DND-41 (cell line): ENCODE results near the gene CPNE5.

ENCODE experiments used
- ATAC-seq: fragments of 200-7000 bp; cut with Tn5 transposase; 3 replicates; pipeline ENCODE4 v1.9.1; 2021; ENCODE audit warnings: low read depth; ENCODE audit not compliant: insufficient read depth
- DNase-seq: peaks from one replicate; pipeline ENCODE4 v3.0.0-alpha.2; 2020
- H2AFZ ChIP-seq: 2 replicates; pipeline ENCODE4 v1.6.0; 2012; ENCODE audit warnings: low read depth, low read length
- H3K27ac ChIP-seq: 2 replicates; pipeline ENCODE4 v1.5.1; 2012; ENCODE audit warnings: low read length, inconsistent platforms
- H3K27me3 ChIP-seq: fragments of 200-600 bp; sonication (generic); 2 replicates; pipeline ENCODE4 v1.6.0; 2012; ENCODE audit warnings: low read length, mild to moderate bottlenecking, inconsistent platforms; ENCODE audit not compliant: insufficient read depth, poor library complexity
- H3K36me3 ChIP-seq: 2 replicates; pipeline ENCODE4 v1.5.1; 2012; ENCODE audit warnings: low read length, inconsistent platforms; ENCODE audit not compliant: insufficient read depth
- H3K4me1 ChIP-seq: 2 replicates; pipeline ENCODE4 v1.5.1; 2012; ENCODE audit warnings: mild to moderate bottlenecking, low read length; ENCODE audit not compliant: insufficient read depth
- H3K4me2 ChIP-seq: 2 replicates; pipeline ENCODE4 v1.6.0; 2012; ENCODE audit warnings: mild to moderate bottlenecking, moderate library complexity, low read length, inconsistent platforms; ENCODE audit not compliant: insufficient read depth
- H3K4me3 ChIP-seq, 2 experiments: fragments of 200-600 bp in 1 of 2; shearing (Covaris generic) in 1 of 2; 2 replicates each; pipeline ENCODE4 v1.5.1; 2012 to 2016; ENCODE audit warnings: inconsistent platforms in 2 of 2, low read length in 2 of 2, mild to moderate bottlenecking in 2 of 2, low read depth in 1 of 2, moderate library complexity in 1 of 2
- H3K79me2 ChIP-seq: 2 replicates; pipeline ENCODE4 v1.6.0; 2012; ENCODE audit warnings: low read length, inconsistent platforms; ENCODE audit not compliant: insufficient read depth
- H3K9ac ChIP-seq: 2 replicates; pipeline ENCODE4 v1.6.0; 2012; ENCODE audit warnings: low read depth, mild to moderate bottlenecking, inconsistent platforms, low read length, moderate library complexity
- H3K9me3 ChIP-seq: 2 replicates; pipeline ENCODE4 v1.5.1; 2012; ENCODE audit warnings: low read length, moderate library complexity, mild to moderate bottlenecking, inconsistent platforms; ENCODE audit not compliant: insufficient read depth, severe bottlenecking
- H4K20me1 ChIP-seq: 2 replicates; pipeline ENCODE4 v1.6.0; 2012; ENCODE audit warnings: low read length; ENCODE audit not compliant: insufficient read depth
- CTCF ChIP-seq: IDR thresholded peaks from 2 replicates; pipeline ENCODE4 v1.5.1; 2012; ENCODE audit warnings: borderline replicate concordance, low read length, moderate library complexity, mild to moderate bottlenecking; ENCODE audit not compliant: poor library complexity, severe bottlenecking; ENCODE audit errors: extremely low read depth
- EZH2 ChIP-seq: IDR thresholded peaks from 3 replicates; pipeline ENCODE4 v1.6.1; 2012; ENCODE audit warnings: borderline replicate concordance, low read depth, mild to moderate bottlenecking, moderate library complexity, low read length, inconsistent platforms; ENCODE audit not compliant: severe bottlenecking

Gene CPNE5

GRCh38 chr6:36701401-36701991 lies 137.7 kb downstream of the CPNE5 start:
- no peak overlapping the region for H3K4me2 ChIP-seq
- no peaks in the 10 kb centered on the region for H3K36me3 ChIP-seq
- no peak overlapping the region for H3K9ac ChIP-seq
- DNase-seq (no peak), ATAC-seq (peak; percentile 57)
- no peak overlapping the region for H2AFZ ChIP-seq
- TF ChIP-seq EZH2 (no peak), CTCF (no peak)
- no peaks in the 10 kb centered on the region for H4K20me1 ChIP-seq
- no peaks in the 10 kb centered on the region for H3K79me2 ChIP-seq
- H3K9me3 ChIP-seq: no peaks in the 10 kb centered on the region
- no peak overlapping the region for H3K27ac ChIP-seq
- H3K4me1 ChIP-seq: no peaks in the 10 kb centered on the region
- no peak overlapping the region for H3K4me3 ChIP-seq
- no peaks in the 10 kb centered on the region for H3K27me3 ChIP-seq

DNA sequence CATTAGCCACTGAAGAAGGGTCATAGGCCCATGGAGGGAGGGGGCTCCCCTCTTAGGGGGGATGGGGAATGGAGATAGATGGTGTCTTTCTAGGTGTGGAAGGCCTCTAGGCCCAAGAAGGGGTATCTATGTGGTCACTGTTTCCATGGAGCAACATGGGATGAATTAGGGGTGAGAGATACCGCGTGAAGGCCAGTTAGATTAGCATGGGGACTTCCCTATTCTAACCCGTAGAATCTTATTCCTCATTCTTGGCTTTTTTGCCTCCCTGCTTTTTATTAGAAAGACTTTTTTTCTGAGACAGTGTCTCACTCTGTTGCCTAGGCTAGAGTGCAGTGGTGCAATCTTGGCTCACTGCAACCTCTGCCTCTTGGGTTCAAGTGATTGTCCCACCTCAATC lies 138.4 kb downstream of the CPNE5 start:
- H3K27me3 ChIP-seq: no peaks in the 10 kb centered on the region
- H3K4me3 ChIP-seq: no peak overlapping the region
- no peak for TF ChIP-seq EZH2
- TF ChIP-seq CTCF: no peak
- DNase-seq (no peak), ATAC-seq (no peak)
- H3K4me2 ChIP-seq: no peak overlapping the region
- no peaks in the 10 kb centered on the region for H3K9me3 ChIP-seq
- no peaks in the 10 kb centered on the region for H4K20me1 ChIP-seq
- H3K36me3 ChIP-seq: no peaks in the 10 kb centered on the region
- H3K79me2 ChIP-seq: no peaks in the 10 kb centered on the region
- H2AFZ ChIP-seq: no peak overlapping the region
- no peak overlapping the region for H3K9ac ChIP-seq
- H3K4me1 ChIP-seq: no peaks in the 10 kb centered on the region
- no peak overlapping the region for H3K27ac ChIP-seq

DNA sequence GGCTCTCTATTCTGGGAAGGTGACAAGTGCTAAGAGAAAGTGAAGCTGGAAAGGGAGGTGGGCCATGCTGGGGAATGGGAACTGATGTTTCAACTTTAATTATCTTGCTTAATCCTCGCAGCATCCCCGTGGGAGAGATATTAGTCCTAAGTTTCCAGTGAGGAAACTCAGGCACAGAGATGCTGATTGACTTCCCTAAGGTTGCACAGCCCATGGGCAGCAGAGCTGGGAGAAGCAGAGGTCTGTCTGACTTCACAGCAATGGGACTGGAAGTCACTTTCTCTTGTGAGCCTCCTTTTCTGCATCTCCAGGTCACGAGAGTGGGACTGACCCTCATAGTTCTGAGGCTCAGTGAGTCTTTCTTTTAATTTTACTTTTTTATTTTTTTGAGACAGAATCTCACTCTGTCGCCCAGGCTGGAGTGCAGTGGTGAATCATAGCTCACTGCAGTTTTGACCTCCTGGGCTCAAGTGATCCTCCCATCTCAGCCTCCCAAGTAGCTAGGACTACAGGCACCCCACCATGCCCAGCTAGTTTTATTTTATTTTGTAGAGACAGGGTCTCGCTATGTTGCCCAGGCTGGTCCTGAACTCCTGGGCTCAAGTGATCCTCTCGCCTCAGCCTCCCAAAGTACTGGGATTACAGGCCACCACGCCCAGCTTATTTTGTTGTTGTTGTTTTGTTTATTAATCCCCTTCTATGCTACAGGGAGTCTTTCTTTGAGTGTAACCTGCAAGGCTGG lies 139.0 kb downstream of the CPNE5 start:
- TF ChIP-seq CTCF: no peak
- TF ChIP-seq EZH2: no peak
- no peak for ATAC-seq

More for the DNA sequence above, 139.0 kb downstream of the CPNE5 start:
- Histone ChIP-seq H4K20me1 (no peaks in the 10 kb centered on the region), H3K9ac (no peak overlapping the region), H3K4me3 (no peak overlapping the region), H3K4me1 (no peaks in the 10 kb centered on the region), H2AFZ (no peak overlapping the region), H3K36me3 (no peaks in the 10 kb centered on the region), H3K4me2 (no peak overlapping the region), H3K27me3 (no peaks in the 10 kb centered on the region), H3K9me3 (no peaks in the 10 kb centered on the region), H3K27ac (no peak overlapping the region), H3K79me2 (no peaks in the 10 kb centered on the region)
- DNase-seq: no peak
